Naive thymus-derived CD8-positive, alpha-beta T cell (primary cell): ENCODE measurements around the gene SUSD5. TPM values are rescaled to one million over a fixed set of nuclear protein-coding genes. Genes with fewer than 3 reads are reported as not detected.

Source experiments
- ATAC-seq, 2 donors: fragments of 150-1000 bp; cut with Tn5 transposase in 1 of 2; sonication (Bioruptor Pico), chemical (Tn5 transposase) in 1 of 2; 1 replicate in 1 of 2; 2 replicates in 1 of 2; pipeline ENCODE4 v1.10.0; 2021; ENCODE audit warnings: mild to moderate bottlenecking in 2 of 2, moderate library complexity in 2 of 2
- POLR2A ChIA-PET: fragments of 350-600 bp; sonication (Branson Sonifier 250); formaldehyde crosslinking; loops from one replicate; lab custom pipeline; 2021; ENCODE audit warnings: antibody characterized with exemption; lab: Charles Lee
- DNase-seq, 10 donors: peaks; one replicate each; pipeline versions ENCODE4 v3.0.0 to v3.0.0-alpha.2; 2020 to 2022
- H3K27ac Mint-ChIP-seq, 10 donors: one replicate each; pipeline ENCODE4 v1.8.0; 2020 to 2022; ENCODE audit warnings: mild to moderate bottlenecking in 10 of 10, mixed read lengths in 10 of 10, moderate library complexity in 4 of 10, inconsistent platforms in 1 of 10
- H3K27me3 Mint-ChIP-seq, 5 donors: one replicate each; pipeline ENCODE4 v1.8.0; 2021 to 2022; ENCODE audit warnings: mixed read lengths in 5 of 5
- H3K36me3 Mint-ChIP-seq, 3 donors: one replicate each; pipeline ENCODE4 v1.8.0; 2020 to 2022; ENCODE audit warnings: mixed read lengths in 3 of 3, mild to moderate bottlenecking in 2 of 3, inconsistent platforms in 1 of 3
- H3K4me1 Mint-ChIP-seq, 4 donors: one replicate each; pipeline ENCODE4 v1.8.0; 2021 to 2022; ENCODE audit warnings: mixed read lengths in 4 of 4
- H3K4me3 Mint-ChIP-seq, 10 donors: one replicate each; pipeline ENCODE4 v1.8.0; 2020 to 2022; ENCODE audit warnings: mild to moderate bottlenecking in 10 of 10, mixed read lengths in 10 of 10, moderate library complexity in 6 of 10, inconsistent platforms in 1 of 10
- H3K9me3 Mint-ChIP-seq, 9 donors: one replicate each; pipeline ENCODE4 v1.8.0; 2020 to 2022; ENCODE audit warnings: mixed read lengths in 9 of 9, mild to moderate bottlenecking in 3 of 9, inconsistent platforms in 1 of 9, moderate library complexity in 1 of 9
- polyA plus RNA-seq, 3 donors: library from polyadenylated mRNA; unstranded; fragments of 300-500 nt; fragmentation: Illumina TruSeq; gene quantifications; one replicate each; pipeline ENCODE4 v1.2.3, GENCODE V29; 2021
- total RNA-seq, 8 experiments: library from RNA in 2 of 8; stranded (reverse) in 2 of 8; gene quantifications; one replicate each; pipeline ENCODE4 v1.2.3 and lab custom pipeline; 2021 to 2026

SUSD5 gene
- total and polyA plus RNA-seq, 5 experiments from 2014 or later, result not detected

DNA sequence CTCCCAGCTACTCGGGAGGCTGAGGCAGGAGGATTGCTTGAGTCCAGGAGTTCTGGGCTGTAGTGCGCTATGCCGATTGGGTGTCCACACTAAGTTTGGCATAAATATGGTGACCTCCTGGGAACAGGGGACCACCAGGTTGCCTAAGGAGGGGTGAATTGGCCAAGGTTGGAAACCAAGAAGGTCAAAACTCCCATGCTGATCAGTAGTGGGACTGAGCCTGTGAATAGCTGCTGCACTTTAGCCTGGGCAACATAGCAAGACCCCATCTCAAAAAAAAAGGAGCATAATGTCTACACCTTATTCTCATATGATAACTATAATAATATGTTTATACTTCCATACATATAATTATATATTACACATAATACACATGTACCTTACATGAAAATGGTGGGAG lies 115.6 kb downstream of the SUSD5 start:
- Mint-ChIP-seq H3K27me3 (peaks cover 0 to 20% (median 5%) of the 10 kb centered on the region in 5 donors), H3K9me3 (no peaks in the 10 kb centered on the region), H3K4me1 (peaks cover 0 to 5% (median under 1%) of the 10 kb centered on the region in 4 donors), H3K4me3 (no peak overlapping the region), H3K27ac (no peak overlapping the region), H3K36me3 (no peaks in the 10 kb centered on the region)
- ATAC-seq (no peak), DNase-seq (no peak)
- POLR2A ChIA-PET, result no interaction called here

DNA sequence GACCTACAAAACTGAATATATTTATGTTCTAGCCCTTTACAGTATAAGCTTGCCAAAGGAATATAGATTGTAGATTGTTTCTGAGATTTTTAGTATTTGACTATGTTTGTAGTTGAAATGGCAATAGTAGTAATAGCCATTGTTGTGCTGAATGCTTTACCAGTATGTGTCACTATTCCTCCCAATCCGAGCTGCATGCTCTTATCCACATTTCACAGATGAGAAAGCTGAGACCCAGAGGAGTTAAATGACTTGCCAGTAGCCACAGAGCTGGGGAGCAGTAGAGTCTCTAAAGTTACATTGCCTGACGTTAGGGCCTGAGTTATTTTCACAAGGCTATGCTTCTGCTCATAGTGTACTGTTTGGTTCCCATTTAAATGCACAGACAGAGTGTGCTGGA lies 118.4 kb downstream of the SUSD5 start:
- POLR2A ChIA-PET, result interaction anchor here (0.6 kb wide), 1 partner anchor 206 kb away, joined by 4 read pairs; no protein-coding TSS in a partner anchor
- no peak overlapping the region for H3K4me3 Mint-ChIP-seq
- no peak overlapping the region for H3K27ac Mint-ChIP-seq
- peaks cover 9 to 15% (median 14%) of the 10 kb centered on the region in 4 donors for H3K4me1 Mint-ChIP-seq
- H3K9me3 Mint-ChIP-seq, result no peaks in the 10 kb centered on the region
- no peak for ATAC-seq
- H3K36me3 Mint-ChIP-seq, result no peaks in the 10 kb centered on the region
- peaks cover 0 to 12% (median 5%) of the 10 kb centered on the region in 5 donors for H3K27me3 Mint-ChIP-seq
- no peak for DNase-seq

Other genes starting within 250 kb of the SUSD5 start
- gene GLB1, start 121.7 kb downstream of the SUSD5 start, total RNA-seq, result 10 to 100 TPM; 18.7 to 27.0 TPM
- 10 to 100 TPM; 12.7 to 17.0 (median 16.3) TPM for gene GLB1, start 121.7 kb downstream of the SUSD5 start, polyA plus RNA-seq
- 1 to 10 TPM; 6.9 TPM for gene TMPPE, start 121.7 kb downstream of the SUSD5 start, total RNA-seq
- gene TMPPE, start 121.7 kb downstream of the SUSD5 start, polyA plus RNA-seq, result under 1 TPM; 0.14 to 0.77 (median 0.64) TPM
- 10 to 100 TPM; 36.0 to 45.7 TPM for gene CRTAP, start 104.8 kb downstream of the SUSD5 start, total RNA-seq
- 10 to 100 TPM; 25.4 to 52.5 (median 36.0) TPM for gene CRTAP, start 104.8 kb downstream of the SUSD5 start, polyA plus RNA-seq
- gene FBXL2, start 58.6 kb upstream of the SUSD5 start, total RNA-seq, result not detected
- gene FBXL2, start 58.6 kb upstream of the SUSD5 start, polyA plus RNA-seq, result under 1 TPM in 2 of 3 donors, not detected in 1; 0.03 to 0.39 TPM
- gene UBP1, start 221.6 kb upstream of the SUSD5 start, total RNA-seq, result 10 to 100 TPM; 93.1 to 98.9 TPM
- 10 to 100 TPM in 2 of 3 donors, 1 to 10 TPM in 1; 9.0 to 12.6 (median 12.3) TPM for gene UBP1, start 221.6 kb upstream of the SUSD5 start, polyA plus RNA-seq